H1 (cell line): ENCODE measurements around the gene HOXB3. TPM values are rescaled to one million over a fixed set of nuclear protein-coding genes. Genes with fewer than 3 reads are reported as not detected.

Source experiments
- HDAC2 ChIP-seq, 2 experiments: fragments of 300-600 bp in 1 of 2; sonication (generic) in 1 of 2; IDR thresholded peaks; 2 replicates each; pipeline ENCODE4 v1.6.1; 2011 to 2012; ENCODE audit warnings: low read depth in 2 of 2, low read length in 2 of 2, mild to moderate bottlenecking in 2 of 2, moderate library complexity in 2 of 2, borderline replicate concordance in 1 of 2, inconsistent platforms in 1 of 2
- RNF2 ChIP-seq: fragments of 200-900, 300-1000 bp; sonication (generic); IDR thresholded peaks from 2 replicates; pipeline ENCODE4 v1.7.1; 2016; ENCODE audit warnings: borderline replicate concordance, low read depth, mild to moderate bottlenecking, antibody characterized with exemption, low read length; ENCODE audit not compliant: poor library complexity, severe bottlenecking; ENCODE audit errors: missing control alignments
- SIX5 ChIP-seq: IDR thresholded peaks from 2 replicates; pipeline ENCODE4 v1.6.1; 2011; ENCODE audit warnings: mild to moderate bottlenecking, low read depth, low read length
- TCF12 ChIP-seq: IDR thresholded peaks from 2 replicates; pipeline ENCODE4 v1.6.1; 2011; ENCODE audit warnings: low read depth, mild to moderate bottlenecking, low read length
- TEAD4 ChIP-seq: IDR thresholded peaks from 2 replicates; pipeline ENCODE4 v1.6.1; 2012; ENCODE audit warnings: low read depth, low read length, inconsistent platforms, mixed read lengths
- polyA plus RNA-seq, 7 experiments: library from polyadenylated mRNA; depleted of rRNA in 3 of 7; stranded (reverse) in 5 of 7; unstranded in 2 of 7; fragments of >200 nt in 5 of 7; fragments of 200-250 nt in 2 of 7; gene quantifications; 1 replicate in 5 of 7; 2 replicates in 1 of 7; 4 replicates in 1 of 7; pipeline versions ENCODE4 v1.2.1 to v1.2.3, GENCODE V29; 2011 to 2013; ENCODE audit warnings: missing spikeins in 2 of 7, mixed read lengths in 2 of 7
- total RNA-seq: library from RNA; stranded (reverse); fragmentation: NEBNext Ultra II Directional; extraction: Animal tissue kit (Norgen Biotek cat#: 25700); gene quantifications from 2 replicates; pipeline ENCODE4 v1.2.1, GENCODE V29; 2021

HOXB3 gene
- total and polyA plus RNA-seq, 2 of the 8 experiments (the other 6 are each of a cell fraction or from before 2014, with no cell fraction given): not detected

DNA sequence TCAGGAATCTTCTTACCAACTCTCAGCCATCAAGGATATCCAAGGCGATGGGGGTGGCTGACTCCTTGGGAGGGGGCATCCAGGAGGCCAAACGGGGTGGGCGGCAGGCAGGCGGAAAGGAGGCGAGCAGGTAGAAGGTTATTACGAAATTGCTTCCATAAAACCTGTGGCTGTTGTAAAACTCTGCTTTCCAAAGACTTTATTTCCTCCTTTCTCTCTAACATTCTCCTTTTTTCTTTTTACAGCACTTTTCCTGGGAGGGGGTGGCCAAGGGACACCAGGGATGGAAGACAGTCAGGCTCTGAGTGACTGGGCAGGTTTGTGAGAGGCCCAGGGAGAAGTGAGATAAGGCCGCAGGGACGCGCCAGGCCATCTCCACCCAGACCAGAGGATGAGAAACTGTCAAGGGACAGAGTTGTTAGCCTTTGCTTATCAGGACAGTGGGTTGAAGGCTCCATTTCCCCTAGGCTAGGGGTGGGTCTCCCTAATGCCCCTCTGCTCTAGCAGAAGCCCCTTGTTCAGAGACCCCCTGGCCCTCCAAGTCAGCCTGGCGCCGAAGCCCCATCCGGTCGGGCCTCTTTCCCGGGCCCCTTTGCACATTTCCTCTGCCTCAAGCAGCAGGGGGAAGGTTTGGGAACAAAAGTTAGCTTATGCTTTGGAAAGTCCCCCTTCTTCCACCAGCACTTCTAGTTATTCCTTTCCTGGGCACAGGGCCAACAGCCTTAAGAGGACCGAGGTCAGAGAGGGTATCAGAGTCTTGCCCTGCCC is 41.1 kb upstream of the HOXB3 start (continued):
- TF ChIP-seq HDAC2 (IDR thresholded peaks at IDR 0.05; ENCODE audit: borderline replicate concordance in 1 of 2, low read depth in 2 of 2, low read length in 2 of 2) (no peak), TEAD4 (no peak), TCF12 (no peak), RNF2 (peak; percentile 21), SIX5 (no peak)
